Activated CD4-positive, alpha-beta T cell treated with anti-CD3 and anti-CD28 coated beads, Interleukin-2, amount 50 U/mL, for 16 hours (primary cell): ENCODE results near the gene VPS52.
A peak's percentile ranks its signal among the peaks of the same experiment; 100 is the strongest.
"Not testable (repeated sequence)": the region's sequence is repeated elsewhere in the genome, so short reads cannot be mapped to it uniquely, and the experiment has no call there.

Source experiments
- DNase-seq: peaks from one replicate; pipeline ENCODE4 v3.0.0-alpha.2; 2020

Gene VPS52

DNA sequence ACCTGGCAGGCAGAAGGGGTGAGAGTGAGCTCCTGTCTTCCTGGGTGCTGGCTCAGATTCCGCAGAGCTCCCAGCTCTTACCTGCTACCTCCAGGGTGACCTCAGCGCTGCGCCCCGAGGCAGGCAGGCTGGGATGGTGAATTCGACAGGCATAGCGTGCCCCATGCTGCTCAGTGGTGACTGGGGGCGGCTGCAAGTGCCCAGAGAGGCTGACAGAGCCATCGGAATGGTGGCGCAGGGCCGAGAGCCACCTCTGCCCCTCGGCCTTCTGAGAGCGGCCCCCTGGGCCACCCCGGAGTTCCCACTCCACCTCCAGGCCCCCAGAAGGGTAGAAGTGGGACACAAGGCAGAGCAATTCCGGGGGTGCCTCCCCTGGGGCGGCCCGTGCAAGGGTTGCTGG lies 32.5 kb upstream of the VPS52 start:
- no peak for DNase-seq

- DNase-seq = no peak
These were observed 30.2 kb upstream of the VPS52 start for GRCh38 chr6:33301877-33302276.

DNA sequence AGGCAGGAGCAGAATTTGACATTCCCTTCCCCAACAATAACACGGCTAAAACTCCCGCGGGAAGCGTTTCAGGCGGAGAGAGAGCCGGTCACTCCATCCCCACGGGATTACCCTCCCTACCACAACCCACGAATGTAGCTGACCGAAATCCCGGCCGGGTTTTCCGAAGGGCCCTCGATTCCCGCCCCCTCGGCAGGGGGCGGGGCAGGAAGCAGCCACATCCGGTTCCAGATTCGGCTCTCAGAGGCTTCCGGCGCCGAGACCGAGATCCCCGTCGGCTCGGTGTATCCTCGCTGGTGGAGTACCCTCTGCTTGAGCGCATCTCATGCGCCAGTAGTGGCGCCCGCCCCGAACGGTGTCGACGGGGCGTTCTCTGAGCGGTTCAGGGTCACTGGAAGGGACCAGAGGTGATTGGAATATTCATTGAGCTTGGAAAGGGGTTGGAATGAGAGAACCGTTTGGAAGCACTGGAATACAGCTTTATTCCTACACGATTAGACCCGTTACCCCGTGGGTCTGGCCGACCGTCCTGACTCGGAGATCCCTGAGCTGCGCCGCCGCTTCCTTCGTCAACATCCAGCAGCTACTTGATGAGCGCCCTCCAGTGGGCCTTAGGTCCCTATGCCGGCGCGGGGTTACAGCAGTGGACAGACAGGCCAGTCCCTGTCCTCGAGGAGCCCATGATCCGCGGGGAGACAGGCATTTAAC lies 27.7 kb upstream of the VPS52 start:
- DNase-seq = peak; percentile 96

- no peak for DNase-seq
These were observed 27.1 kb upstream of the VPS52 start, which contains the start of gene RGL2 for GRCh38 chr6:33298773-33299236. Gene RGL2, minus strand, starts transcription at chr6:33298942. Its CDS starts 332 bp downstream, at chr6:33298610.

DNA sequence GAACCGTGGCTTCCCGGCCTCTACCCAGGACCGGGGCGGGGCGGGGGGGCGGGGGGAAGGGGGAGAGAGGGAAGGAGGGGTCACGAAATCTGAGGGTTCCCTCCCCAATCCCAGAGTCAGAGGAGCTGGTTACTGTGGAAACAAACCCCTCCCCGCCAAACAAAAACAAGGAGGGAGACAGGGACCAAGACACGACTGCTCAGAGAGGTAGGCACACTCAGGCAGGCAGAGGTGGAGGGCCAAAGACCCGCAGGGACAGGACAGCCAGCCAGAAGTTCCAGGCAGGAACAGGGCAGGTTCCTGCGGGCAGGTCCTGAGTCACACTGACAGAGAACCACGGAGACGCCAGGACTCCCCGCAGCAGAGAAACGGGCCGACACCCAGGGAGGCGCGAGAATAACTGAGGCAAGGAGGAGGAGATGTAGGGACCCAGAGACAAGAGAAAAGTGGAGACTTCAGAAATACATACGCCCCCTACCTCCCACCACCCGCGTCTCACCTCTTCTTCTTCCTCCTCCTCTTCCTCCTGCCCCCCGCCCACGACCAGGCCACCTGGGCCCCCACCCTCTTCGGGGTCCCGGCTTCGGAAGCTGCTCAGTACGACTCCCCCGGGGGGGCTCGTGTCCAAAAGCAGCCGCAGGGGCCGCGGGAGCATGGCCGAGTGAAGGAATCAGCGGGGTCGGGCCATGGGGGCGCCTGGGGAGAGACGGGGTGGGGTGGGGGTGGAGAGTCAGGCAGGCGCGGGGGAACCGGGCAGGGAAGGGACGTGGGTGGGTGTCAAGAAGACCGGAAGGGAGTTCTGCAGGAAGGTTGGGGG lies 26.5 kb upstream of the VPS52 start:
- peak; percentile 75 for DNase-seq

DNA sequence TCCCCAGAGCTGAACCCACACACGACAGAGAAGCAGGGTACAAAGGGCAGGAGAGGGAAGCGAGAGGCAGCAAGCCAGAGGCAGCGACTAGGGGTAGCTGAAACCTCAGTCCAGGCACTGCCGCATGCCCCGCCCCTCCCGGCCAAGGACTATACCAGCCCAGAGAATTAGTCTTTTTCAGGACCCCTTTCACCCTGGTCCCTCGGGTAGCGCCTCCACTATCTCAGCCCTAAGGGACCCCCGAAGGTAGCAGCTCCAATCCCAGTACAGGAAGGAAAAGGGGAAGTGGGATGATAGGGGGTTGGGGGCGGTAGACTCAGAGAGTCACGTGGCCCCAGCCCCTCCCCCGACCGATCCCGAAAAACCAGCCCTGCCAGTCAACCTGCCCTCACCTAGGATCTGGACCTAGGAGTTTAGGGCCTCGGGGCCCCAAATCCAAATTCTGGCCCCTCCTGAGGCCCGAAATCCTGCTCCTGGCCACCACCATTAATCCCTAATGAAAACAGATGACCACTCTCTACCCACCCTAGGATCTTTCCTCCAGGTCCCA lies 25.8 kb upstream of the VPS52 start:
- no peak for DNase-seq

- no peak for DNase-seq
These were observed 25.2 kb upstream of the VPS52 start for GRCh38 chr6:33296797-33297405.

- DNase-seq = no peak
These were observed 24.1 kb upstream of the VPS52 start for GRCh38 chr6:33295621-33296369.

- no peak for DNase-seq
These were observed 22.6 kb upstream of the VPS52 start for GRCh38 chr6:33294086-33294823.

- DNase-seq = no peak
These were observed 21.5 kb upstream of the VPS52 start for GRCh38 chr6:33292996-33293682.

GRCh38 chr6:33290459-33290858 lies 18.8 kb upstream of the VPS52 start:
- no peak for DNase-seq

DNA sequence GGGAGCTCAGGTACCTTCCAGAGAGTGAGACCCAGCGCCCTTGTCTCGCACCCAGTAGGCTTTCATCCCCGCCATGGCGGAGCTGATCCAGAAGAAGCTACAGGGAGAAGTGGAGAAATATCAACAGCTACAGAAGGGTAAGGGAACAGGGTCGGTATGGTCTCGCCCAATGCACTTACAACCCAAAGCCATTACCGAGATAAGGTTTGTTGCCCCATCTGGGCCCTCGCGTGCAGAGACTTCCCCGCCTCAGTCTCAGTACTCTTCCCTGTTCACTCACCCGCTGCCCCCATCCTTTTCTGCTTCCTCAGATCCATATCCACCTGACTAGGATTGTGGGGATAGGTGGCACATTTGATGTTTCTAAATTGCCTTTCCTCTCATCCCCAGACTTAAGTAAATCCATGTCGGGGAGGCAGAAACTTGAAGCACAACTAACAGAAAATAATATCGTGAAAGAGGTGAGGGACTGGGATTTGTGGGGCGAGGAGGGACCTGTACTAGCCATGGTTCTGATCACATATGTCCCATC lies 18.2 kb upstream of the VPS52 start:
- no peak for DNase-seq

DNA sequence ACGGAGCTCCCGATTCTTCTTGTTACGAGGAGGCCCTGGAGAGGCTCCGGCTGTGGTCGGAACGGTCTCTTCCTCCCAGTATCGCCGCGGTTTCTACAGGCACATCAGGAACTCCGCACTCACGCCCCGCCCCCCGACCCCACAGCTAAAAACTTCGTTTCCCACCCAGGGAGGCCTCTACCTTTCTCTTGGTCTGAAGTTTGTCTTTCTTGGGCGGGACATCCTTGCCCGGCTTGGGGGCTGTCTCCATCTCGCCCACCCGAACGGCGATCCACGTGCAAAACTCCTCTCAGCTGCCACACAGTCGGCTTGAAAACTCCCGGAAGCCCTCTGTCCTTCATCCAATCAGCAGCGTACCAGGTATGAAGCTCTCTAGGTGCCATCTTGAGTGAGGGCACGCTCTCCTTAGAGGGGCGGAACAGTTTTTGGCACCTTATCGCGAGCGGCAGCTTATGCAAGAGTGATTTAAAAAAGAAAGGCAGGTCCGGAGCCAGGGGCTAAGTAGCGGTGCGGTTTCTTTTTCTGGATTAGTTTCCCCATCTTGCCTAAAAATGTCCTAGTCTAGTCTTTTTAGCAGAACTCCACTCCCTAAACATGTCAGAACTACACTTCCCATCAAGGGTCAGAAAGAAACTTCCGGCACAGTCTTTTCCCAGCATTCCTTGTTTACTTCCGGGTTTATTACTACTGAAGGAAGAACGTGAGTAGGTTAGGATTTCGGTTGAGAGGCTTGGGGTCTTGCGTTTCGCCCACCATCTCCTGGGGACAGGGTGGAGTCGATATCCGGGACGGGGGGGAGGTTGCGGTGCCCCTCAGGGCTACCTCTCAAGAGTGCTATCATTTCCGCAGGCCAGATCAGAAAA lies 17.5 kb upstream of the VPS52 start, which contains the start of the genes PFDN6 and WDR46:
PFDN6 (plus strand) TSS at position 681 of the 863 bp plus-strand sequence. CDS start 256 bp downstream, outside the sequence.
WDR46 (minus strand) TSS at position 319 of the 863 bp plus-strand sequence; CDS start at position 250, 69 bp downstream.
- peak; percentile 90 for DNase-seq

DNA sequence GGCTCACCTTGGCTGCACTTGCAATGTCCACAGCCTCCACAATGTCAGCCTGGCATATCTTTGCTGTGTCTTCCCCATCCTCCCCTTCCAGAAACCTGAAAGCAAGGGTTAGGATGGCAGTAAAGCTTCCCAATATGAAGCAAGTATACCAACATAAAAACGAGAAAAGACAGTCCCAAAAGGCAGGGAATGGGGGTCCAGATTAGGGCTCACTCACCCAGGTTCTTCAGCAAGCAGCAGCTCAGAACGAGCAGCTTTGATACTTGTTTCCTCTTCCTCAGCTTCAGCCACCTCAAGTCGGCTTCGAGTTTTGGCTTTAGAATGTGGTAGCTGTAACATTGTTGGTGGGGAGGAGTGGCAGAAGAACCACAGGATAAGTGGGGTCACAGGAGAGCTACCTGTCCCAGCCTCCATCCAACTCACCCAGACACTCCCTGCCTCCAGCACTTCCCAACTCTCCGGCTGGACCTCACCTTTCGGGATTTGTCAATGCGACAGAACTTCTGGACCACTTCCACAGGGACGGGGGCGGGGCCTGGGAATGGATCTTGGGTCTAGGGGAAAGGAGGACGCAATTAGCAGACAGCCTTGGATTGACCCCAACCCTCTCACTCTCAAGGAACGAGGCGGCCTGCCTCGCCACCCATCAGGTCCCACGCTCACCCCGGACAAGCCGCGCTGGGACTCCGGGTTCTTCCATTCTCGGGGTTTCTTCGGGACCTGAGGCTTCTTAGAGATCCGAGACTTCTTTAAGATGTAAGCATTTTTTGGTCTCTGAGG lies 16.7 kb upstream of the VPS52 start:
- no peak for DNase-seq

DNA sequence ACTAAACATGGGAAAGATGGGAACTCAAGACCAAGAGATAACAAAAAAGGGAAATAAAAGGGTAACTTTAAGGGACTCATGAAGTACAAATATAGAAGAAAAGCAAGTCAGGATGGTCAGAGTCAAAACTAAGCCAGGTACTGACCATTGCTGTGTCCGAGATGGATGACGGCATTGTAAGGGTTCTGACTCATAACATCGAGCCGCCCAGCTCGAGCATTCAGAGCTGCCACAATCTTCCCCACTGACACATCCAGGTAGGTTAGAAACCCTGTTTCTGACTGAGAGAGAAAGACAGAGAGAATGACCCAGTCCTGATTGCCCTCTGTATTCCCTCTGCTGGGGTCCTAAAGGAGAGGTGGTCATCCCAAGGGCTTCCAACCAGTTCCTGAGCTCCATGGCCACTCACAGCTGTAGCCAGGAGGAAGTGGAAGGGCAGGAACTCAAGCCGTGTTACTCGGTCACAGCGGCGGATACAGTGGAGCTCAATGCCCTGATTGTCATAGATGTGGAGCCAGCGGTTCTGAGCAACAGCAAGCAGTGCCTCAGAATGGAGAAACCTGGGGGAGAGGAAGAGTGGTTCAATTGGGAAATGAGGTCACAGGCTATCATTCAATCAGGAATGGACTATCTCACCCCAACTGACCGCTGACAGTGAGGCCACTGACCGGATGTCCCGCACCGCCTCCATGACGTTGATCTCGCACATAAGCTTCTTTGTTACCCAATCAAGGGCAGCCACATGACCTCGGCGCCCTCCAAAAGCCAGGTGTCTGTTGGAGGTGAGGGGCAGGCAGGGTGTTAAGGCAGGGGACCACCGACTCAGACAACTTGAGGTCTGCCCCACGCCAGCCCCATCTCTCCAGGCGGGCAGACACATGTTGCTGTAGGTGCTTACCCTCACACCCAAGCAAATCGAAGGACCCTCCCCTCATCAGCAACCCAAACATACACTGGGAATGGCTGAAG lies 15.6 kb upstream of the VPS52 start:
- no peak for DNase-seq

DNA sequence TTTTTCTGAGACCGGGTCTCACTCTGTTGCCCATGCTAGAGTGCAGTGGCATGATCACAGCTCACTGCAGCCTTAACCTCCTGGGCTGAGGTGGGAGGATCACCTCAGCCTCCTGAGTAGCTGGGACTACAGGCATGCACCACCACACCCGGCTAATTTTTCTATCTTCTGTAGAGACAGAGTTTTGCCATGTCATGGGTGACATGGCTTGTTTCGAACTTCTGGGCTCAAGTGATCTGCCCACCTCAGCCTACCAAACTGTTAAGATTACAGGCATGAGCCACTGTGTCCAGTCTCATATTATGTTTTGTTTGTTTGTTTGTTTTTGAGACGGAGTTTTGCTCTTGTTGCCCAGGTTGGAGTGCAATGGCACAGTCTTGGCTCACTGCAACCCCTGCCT lies 13.5 kb upstream of the VPS52 start:
- not testable (repeated sequence) for DNase-seq

DNA sequence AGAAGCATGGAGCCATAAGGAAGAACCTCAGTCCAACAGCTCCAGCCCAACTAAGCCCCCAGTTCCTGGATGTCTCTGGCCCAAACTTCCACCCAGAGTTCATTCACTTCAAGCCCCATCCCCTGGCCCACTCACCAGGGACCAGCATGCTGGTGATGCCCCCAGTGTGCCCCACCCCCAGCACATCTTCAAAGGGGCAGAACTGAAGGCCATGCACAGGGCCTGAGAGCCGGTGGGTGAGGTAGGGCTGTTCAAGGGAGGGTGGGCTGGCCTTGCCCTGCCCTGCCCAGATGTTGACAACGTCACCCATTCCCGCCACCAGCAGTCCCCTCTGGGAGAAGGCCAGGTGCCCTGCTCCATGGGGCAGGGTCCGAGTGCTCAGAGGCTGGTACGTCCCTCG lies 8.9 kb upstream of the VPS52 start:
- DNase-seq = no peak
